HCT116 (cell line): Measurements from ENCODE around the gene EIF4G3.

ENCODE experiments used
- FOSL1 ChIP-seq: IDR thresholded peaks from 2 replicates; pipeline ENCODE4 v1.6.1; 2012; ENCODE audit warnings: low read depth
- TF ChIP-seq, protein P1 (sequence below), 3 experiments: fragments of 200-600 bp in 1 of 3; sonication (generic) in 1 of 3; IDR thresholded peaks in 2 of 3; conservative IDR thresholded peaks in 1 of 3; 2 replicates each; pipeline ENCODE4 v1.5.1; 2012 to 2017; ENCODE audit warnings: low read depth in 2 of 3, low read length in 2 of 3, antibody characterized with exemption in 1 of 3, borderline replicate concordance in 1 of 3, control low read depth in 1 of 3, mild to moderate bottlenecking in 1 of 3, mixed read lengths in 1 of 3, mixed run types in 1 of 3, moderate library complexity in 1 of 3; ENCODE audit not compliant: insufficient read depth in 1 of 3

DNA sequence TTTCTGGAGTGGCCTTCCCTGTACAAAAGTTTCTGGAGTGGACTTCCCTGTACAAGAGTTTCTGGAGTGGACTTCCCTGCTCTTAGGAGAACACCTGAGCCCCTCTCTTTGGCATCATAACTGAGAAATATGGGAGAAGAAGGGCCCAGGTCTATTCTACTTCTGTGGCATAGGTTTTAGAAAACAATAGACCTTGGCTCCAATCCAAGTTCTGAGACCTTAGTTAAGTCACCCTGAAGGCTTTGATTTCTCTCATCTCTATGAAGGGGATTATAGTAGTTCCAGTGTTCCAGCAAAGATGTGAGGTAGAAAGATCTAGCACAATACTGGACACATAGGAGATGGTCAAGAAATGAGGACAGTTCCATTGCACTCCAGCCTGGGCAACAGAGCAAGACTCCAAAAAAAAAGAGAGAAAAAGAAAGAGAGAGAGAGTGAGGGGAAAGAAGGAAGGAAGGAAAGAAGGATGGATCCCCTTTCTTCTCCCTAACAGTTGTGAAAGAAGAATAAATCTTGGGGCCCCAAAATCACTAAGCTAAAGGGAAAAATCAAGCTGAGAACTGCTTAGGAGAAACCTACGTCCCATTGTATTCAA, 13.3 kb upstream of the EIF4G3 start:
- TF ChIP-seq FOSL1 = no peak
- TF ChIP-seq, protein P1, sequence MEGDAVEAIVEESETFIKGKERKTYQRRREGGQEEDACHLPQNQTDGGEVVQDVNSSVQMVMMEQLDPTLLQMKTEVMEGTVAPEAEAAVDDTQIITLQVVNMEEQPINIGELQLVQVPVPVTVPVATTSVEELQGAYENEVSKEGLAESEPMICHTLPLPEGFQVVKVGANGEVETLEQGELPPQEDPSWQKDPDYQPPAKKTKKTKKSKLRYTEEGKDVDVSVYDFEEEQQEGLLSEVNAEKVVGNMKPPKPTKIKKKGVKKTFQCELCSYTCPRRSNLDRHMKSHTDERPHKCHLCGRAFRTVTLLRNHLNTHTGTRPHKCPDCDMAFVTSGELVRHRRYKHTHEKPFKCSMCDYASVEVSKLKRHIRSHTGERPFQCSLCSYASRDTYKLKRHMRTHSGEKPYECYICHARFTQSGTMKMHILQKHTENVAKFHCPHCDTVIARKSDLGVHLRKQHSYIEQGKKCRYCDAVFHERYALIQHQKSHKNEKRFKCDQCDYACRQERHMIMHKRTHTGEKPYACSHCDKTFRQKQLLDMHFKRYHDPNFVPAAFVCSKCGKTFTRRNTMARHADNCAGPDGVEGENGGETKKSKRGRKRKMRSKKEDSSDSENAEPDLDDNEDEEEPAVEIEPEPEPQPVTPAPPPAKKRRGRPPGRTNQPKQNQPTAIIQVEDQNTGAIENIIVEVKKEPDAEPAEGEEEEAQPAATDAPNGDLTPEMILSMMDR (IDR thresholded peaks at IDR 0.05 in 2 of 3, conservative IDR thresholded peaks at IDR 0.05 in 1 of 3; ENCODE audit: borderline replicate concordance in 1 of 3, insufficient read depth in 1 of 3, low read depth in 2 of 3, low read length in 2 of 3) = no peak
